Measurements from ENCODE around the gene LPP. TPM values are rescaled to one million over a fixed set of nuclear protein-coding genes. Genes with fewer than 3 reads are reported as not detected.

Gene LPP
- total and polyA plus RNA-seq, 5 donors from 2014 or later: 14.5 to 102 (median 21.7) TPM

- no peak for ATAC-seq (ENCODE audit: low read depth in 2 of 2)
- no peaks in the 10 kb centered on the region for H3K27me3 Mint-ChIP-seq
- peaks cover 14% of the 10 kb centered on the region for H3K36me3 Mint-ChIP-seq
Observed at GRCh38 chr3:188348435-188349244, 194.7 kb downstream of the LPP start.

DNA sequence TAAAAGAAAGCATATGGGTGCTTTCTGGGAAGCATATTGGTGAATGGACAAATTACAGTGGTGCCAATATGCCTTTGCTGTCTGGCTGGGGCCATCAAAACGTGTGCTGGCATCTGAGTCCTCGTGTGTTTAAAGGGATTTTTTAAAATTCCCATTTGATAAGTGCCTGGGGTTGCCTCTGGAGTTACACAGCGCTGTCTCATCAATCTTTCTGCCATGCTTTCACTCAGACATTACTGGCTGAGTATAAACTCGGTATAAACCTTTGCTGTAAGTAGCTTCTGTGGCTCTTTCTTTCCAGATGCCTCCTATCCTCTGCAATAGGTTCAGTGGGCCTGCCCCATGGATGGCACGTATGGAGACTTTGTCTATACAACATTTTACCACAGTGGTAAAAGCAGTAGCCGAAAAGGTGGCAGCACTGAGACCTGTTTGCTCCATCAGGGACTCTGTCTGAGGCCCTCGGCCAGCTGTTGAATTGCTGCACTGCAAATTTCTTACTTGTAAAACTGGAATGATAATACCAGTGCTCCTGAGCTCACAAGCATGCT is 195.5 kb downstream of the LPP start:
- Mint-ChIP-seq H3K4me3 (no peak overlapping the region), H3K9me3 (no peaks in the 10 kb centered on the region), H3K36me3 (peaks cover 11% of the 10 kb centered on the region), H3K27ac (no peak overlapping the region), H3K4me1 (peaks cover 0 to 20% (median 1%) of the 10 kb centered on the region in 4 donors), H3K27me3 (no peaks in the 10 kb centered on the region)
- Histone ChIP-seq H3K36me3 (ENCODE audit: control insufficient read depth, insufficient read depth, low read length) (no peaks in the 10 kb centered on the region), H3K4me3 (ENCODE audit: low read depth, low read length) (no peak overlapping the region), H3K27ac (ENCODE audit: insufficient read depth, low read length, poor library complexity, severe bottlenecking) (no peak overlapping the region), H3K27me3 (ENCODE audit: control insufficient read depth, insufficient read depth, low read length) (no peaks in the 10 kb centered on the region), H3K4me1 (ENCODE audit: control insufficient read depth, insufficient read depth, low read length, poor library complexity, severe bottlenecking) (no peaks in the 10 kb centered on the region), H3K9me3 (ENCODE audit: control insufficient read depth in 2 of 2, low read length in 2 of 2) (no peaks in the 10 kb centered on the region)
- DNase-seq (no peak), ATAC-seq (ENCODE audit: low read depth in 2 of 2) (no peak)

More at GRCh38 chr3:188348435-188349244, 194.7 kb downstream of the LPP start:
- H3K27me3 ChIP-seq (ENCODE audit: control insufficient read depth, insufficient read depth, low read length): no peaks in the 10 kb centered on the region
- no peaks in the 10 kb centered on the region for H3K4me1 ChIP-seq (ENCODE audit: control insufficient read depth, insufficient read depth, low read length, poor library complexity, severe bottlenecking)
- no peak overlapping the region for H3K4me3 ChIP-seq (ENCODE audit: low read depth, low read length)
- no peak overlapping the region for H3K27ac ChIP-seq (ENCODE audit: insufficient read depth, low read length, poor library complexity, severe bottlenecking)
- peaks cover 0 to 20% (median 1%) of the 10 kb centered on the region in 4 donors for H3K4me1 Mint-ChIP-seq
- no peak overlapping the region for H3K27ac Mint-ChIP-seq
- H3K9me3 Mint-ChIP-seq: no peaks in the 10 kb centered on the region
- H3K4me3 Mint-ChIP-seq: no peak overlapping the region
- no peaks in the 10 kb centered on the region for H3K9me3 ChIP-seq (ENCODE audit: control insufficient read depth in 2 of 2, low read length in 2 of 2)
- no peaks in the 10 kb centered on the region for H3K36me3 ChIP-seq (ENCODE audit: control insufficient read depth, insufficient read depth, low read length)
- DNase-seq: no peak

DNA sequence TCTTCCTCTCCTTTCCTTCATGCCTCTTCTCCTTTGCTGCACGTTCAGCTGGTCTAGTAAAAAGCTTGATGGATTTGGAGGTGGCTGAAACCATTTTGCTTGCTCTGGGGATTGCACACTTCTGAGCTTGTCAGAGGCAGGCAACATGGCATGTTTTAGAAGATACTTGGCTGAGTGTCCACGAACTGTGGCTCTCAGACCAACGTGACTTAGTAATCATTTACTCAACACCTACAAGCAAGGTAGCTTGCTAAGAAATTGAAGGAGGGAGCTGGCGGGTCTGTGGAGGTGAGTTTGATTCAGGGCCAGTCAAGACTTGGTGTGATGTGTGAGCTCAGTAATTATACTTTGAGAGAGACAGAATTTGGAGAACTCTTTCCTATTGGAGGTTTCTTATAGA is 196.0 kb downstream of the LPP start:
- H3K4me1 ChIP-seq (ENCODE audit: control insufficient read depth, insufficient read depth, low read length, poor library complexity, severe bottlenecking): no peaks in the 10 kb centered on the region
- Mint-ChIP-seq H3K27ac (no peak overlapping the region), H3K4me3 (no peak overlapping the region), H3K9me3 (no peaks in the 10 kb centered on the region), H3K27me3 (no peaks in the 10 kb centered on the region), H3K36me3 (peaks cover 11% of the 10 kb centered on the region), H3K4me1 (peaks cover 0 to 20% (median 1%) of the 10 kb centered on the region in 4 donors)
- no peaks in the 10 kb centered on the region for H3K27me3 ChIP-seq (ENCODE audit: control insufficient read depth, insufficient read depth, low read length)
- ATAC-seq (ENCODE audit: low read depth in 2 of 2) (no peak), DNase-seq (no peak)
- H3K4me3 ChIP-seq (ENCODE audit: low read depth, low read length): no peak overlapping the region
- no peaks in the 10 kb centered on the region for H3K9me3 ChIP-seq (ENCODE audit: control insufficient read depth in 2 of 2, low read length in 2 of 2)
- H3K27ac ChIP-seq (ENCODE audit: insufficient read depth, low read length, poor library complexity, severe bottlenecking): no peak overlapping the region
- H3K36me3 ChIP-seq (ENCODE audit: control insufficient read depth, insufficient read depth, low read length): no peaks in the 10 kb centered on the region

GRCh38 chr3:188350961-188351360 is 197.0 kb downstream of the LPP start:
- Histone ChIP-seq H3K4me3 (ENCODE audit: low read depth, low read length) (no peak overlapping the region), H3K9me3 (ENCODE audit: control insufficient read depth in 2 of 2, low read length in 2 of 2) (no peaks in the 10 kb centered on the region), H3K4me1 (ENCODE audit: control insufficient read depth, insufficient read depth, low read length, poor library complexity, severe bottlenecking) (no peaks in the 10 kb centered on the region), H3K36me3 (ENCODE audit: control insufficient read depth, insufficient read depth, low read length) (no peaks in the 10 kb centered on the region), H3K27me3 (ENCODE audit: control insufficient read depth, insufficient read depth, low read length) (no peaks in the 10 kb centered on the region), H3K27ac (ENCODE audit: insufficient read depth, low read length, poor library complexity, severe bottlenecking) (no peak overlapping the region)
- no peaks in the 10 kb centered on the region for H3K9me3 Mint-ChIP-seq
- no peaks in the 10 kb centered on the region for H3K27me3 Mint-ChIP-seq
- no peak overlapping the region for H3K4me3 Mint-ChIP-seq
- H3K36me3 Mint-ChIP-seq: peaks cover 13% of the 10 kb centered on the region
- H3K27ac Mint-ChIP-seq: no peak overlapping the region
- H3K4me1 Mint-ChIP-seq: peaks cover 0 to 20% (median 1%) of the 10 kb centered on the region in 4 donors
- DNase-seq: no peak
- no peak for ATAC-seq (ENCODE audit: low read depth in 2 of 2)

DNA sequence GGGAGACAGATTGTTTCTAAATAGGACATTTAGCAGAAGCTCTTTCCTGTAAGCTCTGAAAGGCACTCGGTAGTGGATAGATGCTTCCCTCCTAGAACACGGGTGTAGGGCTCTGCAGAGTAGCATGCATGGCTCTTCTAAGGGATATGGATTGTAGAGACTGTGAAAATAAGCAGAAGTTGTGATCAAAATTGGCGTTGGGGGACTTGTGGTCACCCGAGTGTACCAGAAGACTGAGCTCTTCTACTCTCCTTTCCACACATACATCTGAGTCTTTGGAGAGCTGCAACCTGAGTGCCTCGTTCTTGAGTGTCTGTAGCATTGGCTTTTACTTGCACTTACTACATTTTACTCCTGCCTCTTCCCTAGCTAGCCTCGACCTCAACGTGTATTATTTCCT is 197.7 kb downstream of the LPP start:
- Mint-ChIP-seq H3K27me3 (no peaks in the 10 kb centered on the region), H3K36me3 (peaks cover 17% of the 10 kb centered on the region), H3K27ac (no peak overlapping the region), H3K4me3 (no peak overlapping the region), H3K4me1 (peaks cover 0 to 17% (median 1%) of the 10 kb centered on the region in 4 donors), H3K9me3 (no peaks in the 10 kb centered on the region)
- H3K4me3 ChIP-seq (ENCODE audit: low read depth, low read length): no peak overlapping the region
- no peaks in the 10 kb centered on the region for H3K9me3 ChIP-seq (ENCODE audit: control insufficient read depth in 2 of 2, low read length in 2 of 2)
- DNase-seq (no peak), ATAC-seq (ENCODE audit: low read depth in 2 of 2) (no peak)
- no peaks in the 10 kb centered on the region for H3K4me1 ChIP-seq (ENCODE audit: control insufficient read depth, insufficient read depth, low read length, poor library complexity, severe bottlenecking)
- no peaks in the 10 kb centered on the region for H3K36me3 ChIP-seq (ENCODE audit: control insufficient read depth, insufficient read depth, low read length)
- no peaks in the 10 kb centered on the region for H3K27me3 ChIP-seq (ENCODE audit: control insufficient read depth, insufficient read depth, low read length)
- H3K27ac ChIP-seq (ENCODE audit: insufficient read depth, low read length, poor library complexity, severe bottlenecking): no peak overlapping the region

DNA sequence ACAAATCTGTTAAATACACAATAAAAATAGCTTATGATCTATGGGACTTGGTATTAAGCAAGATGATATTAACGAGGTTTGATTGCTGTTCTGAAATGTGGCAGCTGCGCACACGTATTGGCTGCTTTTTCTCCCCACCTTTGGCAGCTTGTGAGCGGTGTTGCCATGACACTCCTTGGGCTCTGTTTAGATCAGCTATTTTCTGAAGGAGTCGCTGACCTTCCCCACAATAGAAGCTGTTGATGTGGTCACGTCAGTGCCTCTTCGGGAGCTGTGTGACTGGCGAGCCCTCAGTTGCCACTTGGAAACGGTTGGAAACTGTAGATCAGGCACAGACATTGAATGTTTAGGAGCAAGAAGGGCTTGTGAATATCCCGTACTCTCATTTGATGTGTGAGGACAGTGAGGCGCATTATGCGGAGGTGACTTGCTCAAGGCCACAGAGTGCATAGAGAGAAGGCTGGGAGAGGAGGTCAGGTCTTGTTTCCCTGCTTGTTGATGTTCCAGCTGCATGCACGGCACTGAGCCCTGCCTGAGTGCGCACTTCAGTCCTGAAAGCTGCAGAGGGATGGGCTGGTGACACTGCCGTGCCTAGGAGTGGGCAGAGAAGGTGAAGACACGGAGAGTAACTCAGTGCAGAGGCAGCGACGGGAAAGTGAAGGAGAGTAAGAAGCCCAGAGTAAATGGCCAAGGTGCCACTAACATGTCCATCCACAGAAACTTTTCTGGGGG is 198.4 kb downstream of the LPP start:
- ATAC-seq (ENCODE audit: low read depth in 2 of 2): no peak
- H3K36me3 ChIP-seq (ENCODE audit: control insufficient read depth, insufficient read depth, low read length): no peaks in the 10 kb centered on the region
- no peak overlapping the region for H3K4me3 ChIP-seq (ENCODE audit: low read depth, low read length)
- H3K27me3 Mint-ChIP-seq: no peaks in the 10 kb centered on the region
- H3K4me3 Mint-ChIP-seq: no peak overlapping the region
- H3K4me1 Mint-ChIP-seq: peaks cover 0 to 15% (median 2%) of the 10 kb centered on the region in 4 donors
- peaks cover 18% of the 10 kb centered on the region for H3K36me3 Mint-ChIP-seq
- H3K9me3 ChIP-seq (ENCODE audit: control insufficient read depth in 2 of 2, low read length in 2 of 2): no peaks in the 10 kb centered on the region
- no peaks in the 10 kb centered on the region for H3K4me1 ChIP-seq (ENCODE audit: control insufficient read depth, insufficient read depth, low read length, poor library complexity, severe bottlenecking)
- no peak overlapping the region for H3K27ac Mint-ChIP-seq
- no peaks in the 10 kb centered on the region for H3K27me3 ChIP-seq (ENCODE audit: control insufficient read depth, insufficient read depth, low read length)
- H3K9me3 Mint-ChIP-seq: no peaks in the 10 kb centered on the region
- H3K27ac ChIP-seq (ENCODE audit: insufficient read depth, low read length, poor library complexity, severe bottlenecking): no peak overlapping the region
- DNase-seq: no peak

DNA sequence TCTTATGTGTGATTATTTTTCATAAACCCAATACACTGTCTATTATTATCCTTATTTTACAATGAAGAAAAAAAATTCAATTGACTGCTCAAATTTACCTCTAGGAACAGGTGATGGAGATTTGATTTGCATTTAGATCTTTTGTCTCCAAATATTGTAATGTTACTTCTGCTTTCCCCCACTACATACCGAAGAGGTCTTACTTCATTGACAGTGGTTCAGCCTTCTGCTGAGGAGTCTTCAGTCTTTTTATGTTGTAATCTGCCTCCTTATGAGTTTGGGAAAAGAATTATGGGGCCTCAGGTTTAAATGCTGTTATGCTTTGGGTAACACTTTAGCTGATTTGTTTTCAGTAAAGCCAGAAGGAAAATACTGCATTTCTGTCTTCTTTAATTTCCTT is 199.5 kb downstream of the LPP start:
- H3K4me1 ChIP-seq (ENCODE audit: control insufficient read depth, insufficient read depth, low read length, poor library complexity, severe bottlenecking): no peaks in the 10 kb centered on the region
- no peak overlapping the region for H3K27ac ChIP-seq (ENCODE audit: insufficient read depth, low read length, poor library complexity, severe bottlenecking)
- no peak for DNase-seq
- H3K27me3 ChIP-seq (ENCODE audit: control insufficient read depth, insufficient read depth, low read length): no peaks in the 10 kb centered on the region
- peaks cover 15% of the 10 kb centered on the region for H3K36me3 Mint-ChIP-seq
- ATAC-seq (ENCODE audit: low read depth in 2 of 2): no peak
- no peak overlapping the region for H3K4me3 ChIP-seq (ENCODE audit: low read depth, low read length)
- H3K9me3 ChIP-seq (ENCODE audit: control insufficient read depth in 2 of 2, low read length in 2 of 2): no peaks in the 10 kb centered on the region
- no peaks in the 10 kb centered on the region for H3K36me3 ChIP-seq (ENCODE audit: control insufficient read depth, insufficient read depth, low read length)
- H3K9me3 Mint-ChIP-seq: no peaks in the 10 kb centered on the region
- peaks cover 3 to 18% (median 9%) of the 10 kb centered on the region in 4 donors for H3K4me1 Mint-ChIP-seq
- H3K4me3 Mint-ChIP-seq: no peak overlapping the region
- H3K27ac Mint-ChIP-seq: peak overlapping the region in 1 of 3 donors; percentile 65
- H3K27me3 Mint-ChIP-seq: peaks cover 4% of the 10 kb centered on the region

All from CD4-positive, CD25-positive, alpha-beta regulatory T cell (primary cell).